Suprapubic skin (tissue), 3 donors: ENCODE results near the gene KPNA3.

Source experiments
- CTCF ChIP-seq, 2 donors: fragments of 200-600 bp in 1 of 2; fragments of 450-650 bp in 1 of 2; sonication (generic) in 1 of 2; IDR thresholded peaks; one replicate each; pipeline ENCODE4 v1.5.1; 2016 to 2019; ENCODE audit warnings: antibody characterized with exemption in 2 of 2, mild to moderate bottlenecking in 1 of 2, moderate library complexity in 1 of 2
- EP300 ChIP-seq: sonication (generic); formaldehyde crosslinking; IDR thresholded peaks from one replicate; pipeline ENCODE4 v1.6.1; 2017; ENCODE audit warnings: antibody characterized with exemption
- POLR2A ChIP-seq, 2 donors: fragments of 450-650 bp; IDR thresholded peaks; one replicate each; pipeline ENCODE4 v1.6.1; 2017; ENCODE audit warnings: antibody characterized with exemption in 2 of 2, mild to moderate bottlenecking in 2 of 2, moderate library complexity in 2 of 2

DNA sequence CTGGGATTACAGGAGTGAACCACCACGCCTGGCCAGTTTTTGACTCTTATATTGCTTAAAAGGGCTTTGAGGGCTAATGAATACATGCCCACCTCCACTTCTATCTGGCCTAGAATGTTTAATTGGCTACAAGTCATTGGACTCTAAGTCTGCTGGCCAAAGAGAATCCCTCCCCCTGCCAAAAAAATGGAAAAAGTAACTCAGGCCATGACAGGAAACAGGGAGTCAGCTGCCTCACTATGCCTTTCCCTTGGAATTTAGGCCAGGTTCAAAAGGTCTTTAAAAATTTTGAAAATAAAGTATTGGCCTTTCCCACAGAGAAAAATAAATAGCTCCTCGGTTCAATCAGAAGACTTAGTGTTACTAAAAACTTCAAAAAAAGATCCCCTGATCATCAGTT is 34.9 kb upstream of the KPNA3 start:
- no peak for TF ChIP-seq CTCF (IDR thresholded peaks at IDR 0.05)
- TF ChIP-seq POLR2A (IDR thresholded peaks at IDR 0.05): no peak
- TF ChIP-seq EP300: no peak
